ENCODE results near the gene NKAIN2. TPM values are rescaled to one million over a fixed set of nuclear protein-coding genes. Genes with fewer than 3 reads are reported as not detected.

NKAIN2 gene
- polyA plus RNA-seq, 1 of the 3 experiments (the other 2 are of a cell fraction) = not detected

DNA sequence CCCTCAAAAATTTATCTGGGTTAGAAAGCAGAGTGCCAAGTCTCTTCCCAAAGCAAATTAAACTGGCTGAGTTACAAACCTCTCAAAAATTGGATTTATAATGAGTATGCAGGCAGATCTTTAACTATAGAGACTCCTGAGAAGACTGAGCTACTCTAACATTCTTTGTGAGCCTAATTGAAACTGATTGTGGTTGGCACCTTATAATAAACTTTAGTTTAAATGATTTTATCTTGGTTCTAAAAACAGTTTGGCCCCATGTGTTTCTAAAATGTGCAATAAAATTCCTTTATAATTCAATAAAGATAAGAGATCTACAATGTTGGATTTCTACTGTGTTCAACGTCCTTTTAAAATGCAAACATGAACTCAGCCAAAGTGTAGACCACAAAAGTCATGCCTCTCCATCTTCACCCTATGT is 678.4 kb downstream of the NKAIN2 start:
- Histone ChIP-seq H3K9me2 (0 out of 2 replicates have a peak, but pooled peaks cover under 1% of the 10 kb centered on the region), H3K79me2 (ENCODE audit: insufficient read depth) (no peaks in the 10 kb centered on the region), H3K4me2 (no peak overlapping the region), H3K4me3 (ENCODE audit: low read depth in 2 of 2, low read length in 1 of 2) (no peak overlapping the region), H3K27me3 (ENCODE audit: insufficient read depth) (no peaks in the 10 kb centered on the region; the same call in 1 of the 2 replicates), H3K36me3 (replicated peaks in 1 of 2; ENCODE audit: control insufficient read depth in 1 of 2, insufficient read depth in 2 of 2, low read length in 1 of 2) (no peaks in the 10 kb centered on the region), H3K9me3 (no peaks in the 10 kb centered on the region), H3K4me1 (ENCODE audit: control insufficient read depth in 1 of 2, insufficient read depth in 2 of 2, low read depth in 1 of 2, low read length in 1 of 2) (no peaks in the 10 kb centered on the region), H3K9ac (no peak overlapping the region), H3K27ac (ENCODE audit: low read depth in 2 of 2, low read length in 1 of 2) (no peak overlapping the region), H2AFZ (ENCODE audit: low read depth) (no peak overlapping the region), H3F3A (replicated peaks; ENCODE audit: insufficient read depth) (no peaks in the 10 kb centered on the region), H4K20me1 (ENCODE audit: insufficient read depth) (no peaks in the 10 kb centered on the region)
- TF ChIP-seq IRF3 (IDR thresholded peaks at IDR 0.05; ENCODE audit: low read depth, low read length) (no peak), MAX (IDR thresholded peaks at IDR 0.05; ENCODE audit: low read depth) (no peak), SIN3A (IDR thresholded peaks at IDR 0.05; ENCODE audit: borderline replicate concordance, low read depth, low read length) (no peak), ELF1 (IDR thresholded peaks at IDR 0.05) (no peak), FOSL2 (IDR thresholded peaks at IDR 0.05; ENCODE audit: borderline replicate concordance, low read depth) (no peak), RFX5 (IDR thresholded peaks at IDR 0.05; ENCODE audit: low read length) (no peak), USF1 (IDR thresholded peaks at IDR 0.05; ENCODE audit: borderline replicate concordance, low read depth) (no peak), REST (IDR thresholded peaks at IDR 0.05; ENCODE audit: low read depth, low read length) (no peak), USF2 (IDR thresholded peaks at IDR 0.05; ENCODE audit: borderline replicate concordance, low read depth, low read length) (no peak)
- POLR2A ChIA-PET = no interaction called here
- CTCF ChIA-PET = no interaction called here
- no peak for DNase-seq
- WGBS (ENCODE audit: low lambda C conversion rate) = 0% methylated on average over 1 of the region's 1 CpG

Measured in SK-N-SH (cell line).